Fibroblast of lung (primary cell): ENCODE measurements around the gene MPPE1.

Experiments used
- CTCF ChIP-seq, 2 donors: IDR thresholded peaks in 1 of 2; conservative IDR thresholded peaks in 1 of 2; 1 replicate in 1 of 2; 2 replicates in 1 of 2; pipeline ENCODE4 v1.5.1; 2011 to 2012; ENCODE audit warnings: low read length in 2 of 2, control low read depth in 1 of 2, inconsistent platforms in 1 of 2, low read depth in 1 of 2, mild to moderate bottlenecking in 1 of 2
- EZH2 ChIP-seq: IDR thresholded peaks from 2 replicates; pipeline ENCODE4 v1.5.1; 2012; ENCODE audit warnings: low read length, control low read depth, mild to moderate bottlenecking; ENCODE audit errors: missing control alignments

- TF ChIP-seq CTCF (conservative IDR thresholded peaks at IDR 0.05 in 1 of 2, IDR thresholded peaks at IDR 0.05 in 1 of 2; ENCODE audit: low read depth in 1 of 2, low read length in 2 of 2) (no peak), EZH2 (no peak)
Observed at GRCh38 chr18:11891737-11892136, 16.4 kb downstream of the MPPE1 start.
